Measurements from ENCODE around the gene MLLT10. TPM values are rescaled to one million over a fixed set of nuclear protein-coding genes. Genes with fewer than 3 reads are reported as not detected.

The MLLT10 gene
- total and polyA plus RNA-seq, 2 of the 8 experiments (the other 6 are each of a cell fraction or from before 2014, with no cell fraction given) = 53.1 to 62.1 TPM

DNA sequence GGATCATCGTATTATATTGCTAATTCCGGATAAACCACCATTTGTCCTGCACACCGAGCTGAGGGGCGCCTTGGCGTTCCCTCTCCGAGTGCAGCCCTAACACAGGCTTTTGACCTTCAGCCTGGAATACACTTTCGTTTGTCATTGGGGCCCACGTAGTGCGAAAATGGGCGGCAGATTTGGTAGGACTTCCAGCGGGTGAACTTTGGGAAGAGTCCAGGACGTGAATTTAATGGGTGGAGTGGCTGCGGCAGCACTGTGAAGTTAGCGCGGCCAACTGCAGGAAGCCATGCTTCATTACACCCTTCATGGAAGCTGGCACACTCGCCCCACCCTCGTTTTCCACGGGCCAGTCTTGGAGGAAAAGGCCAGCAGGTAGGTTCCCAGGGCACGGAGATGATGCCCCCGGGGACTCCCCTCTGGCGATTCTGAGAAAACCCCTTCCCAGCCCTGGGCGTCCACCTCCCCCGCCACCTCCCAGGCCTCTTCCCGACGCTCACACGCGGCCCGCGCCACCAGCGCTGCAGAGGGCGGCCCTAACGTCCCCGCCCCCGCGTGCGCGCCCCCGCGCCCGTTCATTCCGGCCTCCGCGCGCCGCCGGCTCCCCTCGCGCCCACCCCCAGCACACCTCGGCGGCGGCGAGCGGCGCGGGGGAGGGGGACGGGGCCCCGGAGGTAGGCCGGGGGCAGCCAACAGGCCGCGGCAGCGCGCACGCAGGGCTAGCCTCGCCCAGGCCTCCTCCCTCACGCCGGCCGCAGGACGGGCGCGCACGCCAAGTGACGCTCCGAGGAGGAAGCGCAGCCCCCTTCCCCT, at the start of gene MLLT10 (continued):
- TF ChIP-seq ASH2L (IDR thresholded peaks at IDR 0.05; ENCODE audit: low read length) (peak; percentile 91), SP2 (IDR thresholded peaks at IDR 0.05; ENCODE audit: low read length) (no peak), CBX5 (IDR thresholded peaks at IDR 0.05; ENCODE audit: low read depth, low read length) (no peak), HDAC6 (IDR thresholded peaks at IDR 0.05; ENCODE audit: low read depth, low read length) (no peak), JUND (IDR thresholded peaks at IDR 0.05; ENCODE audit: low read length) (no peak), SP4 (IDR thresholded peaks at IDR 0.05; ENCODE audit: low read length) (no peak), SRF (IDR thresholded peaks at IDR 0.05; ENCODE audit: low read depth, low read length) (no peak), PHF8 (conservative IDR thresholded peaks at IDR 0.05; ENCODE audit: low read depth, low read length) (peak; percentile 71), SIN3A (conservative IDR thresholded peaks at IDR 0.05 in 1 of 2, IDR thresholded peaks at IDR 0.05 in 1 of 2; ENCODE audit: low read depth in 1 of 2, low read length in 2 of 2) (0 out of 4 replicates have a peak, but pooled peaks of 1 of the 2 experiments have one; percentile 16), EZH2 (IDR thresholded peaks at IDR 0.05; ENCODE audit: low read depth, low read length, severe bottlenecking) (no peak), CREB1 (IDR thresholded peaks at IDR 0.05) (0 out of 2 replicates have a peak, but pooled peaks have one; percentile 54), SIRT6 (IDR thresholded peaks at IDR 0.05; ENCODE audit: low read length) (no peak), CHD1 (IDR thresholded peaks at IDR 0.05; ENCODE audit: low read depth, low read length) (no peak), POLR2A (IDR thresholded peaks at IDR 0.05; ENCODE audit: control extremely low read depth in 1 of 2, low read depth in 2 of 2, low read length in 2 of 2) (peak; percentile 80 to 83), KDM5A (IDR thresholded peaks at IDR 0.05; ENCODE audit: low read length) (no peak), EGR1 (IDR thresholded peaks at IDR 0.05; ENCODE audit: borderline replicate concordance, low read depth, low read length) (peak; percentile 94), YY1 (IDR thresholded peaks at IDR 0.05; ENCODE audit: low read depth, low read length) (peak; percentile 81), SP1 (IDR thresholded peaks at IDR 0.05; ENCODE audit: low read depth, low read length) (no peak), NANOG (IDR thresholded peaks at IDR 0.05; ENCODE audit: insufficient read depth, low read depth, low read length, poor library complexity, severe bottlenecking) (no peak)
- TF ChIP-seq, protein P1, sequence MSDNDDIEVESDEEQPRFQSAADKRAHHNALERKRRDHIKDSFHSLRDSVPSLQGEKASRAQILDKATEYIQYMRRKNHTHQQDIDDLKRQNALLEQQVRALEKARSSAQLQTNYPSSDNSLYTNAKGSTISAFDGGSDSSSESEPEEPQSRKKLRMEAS (IDR thresholded peaks at IDR 0.05) = peak; percentile 66
- TF ChIP-seq, protein P2, sequence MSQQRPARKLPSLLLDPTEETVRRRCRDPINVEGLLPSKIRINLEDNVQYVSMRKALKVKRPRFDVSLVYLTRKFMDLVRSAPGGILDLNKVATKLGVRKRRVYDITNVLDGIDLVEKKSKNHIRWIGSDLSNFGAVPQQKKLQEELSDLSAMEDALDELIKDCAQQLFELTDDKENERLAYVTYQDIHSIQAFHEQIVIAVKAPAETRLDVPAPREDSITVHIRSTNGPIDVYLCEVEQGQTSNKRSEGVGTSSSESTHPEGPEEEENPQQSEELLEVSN (IDR thresholded peaks at IDR 0.05) = peak; percentile 17; the same call in 1 of the 2 replicates
